CD14-positive monocyte (primary cell): ENCODE results near the gene THSD4. TPM values are rescaled to one million over a fixed set of nuclear protein-coding genes. Genes with fewer than 3 reads are reported as not detected.

Source experiments
- DNase-seq, 3 donors: peaks; one replicate each; pipeline ENCODE4 v3.0.0-alpha.2; 2011 to 2022
- H2AFZ ChIP-seq: 2 replicates; pipeline ENCODE4 v1.6.0; 2012; ENCODE audit warnings: mild to moderate bottlenecking, low read depth, low read length, inconsistent platforms; ENCODE audit not compliant: insufficient read depth, poor library complexity, severe bottlenecking
- H3K27ac ChIP-seq, 2 donors: 1 replicate in 1 of 2; 2 replicates in 1 of 2; pipeline ENCODE4 v1.5.1; 2012 to 2013; ENCODE audit warnings: low read length in 2 of 2, control low read depth in 1 of 2, inconsistent platforms in 1 of 2, low read depth in 1 of 2, mild to moderate bottlenecking in 1 of 2
- H3K27me3 ChIP-seq, 2 donors: one replicate each; pipeline versions ENCODE4 v1.6.0 to v1.6.1; 2011 to 2013; ENCODE audit warnings: low read length in 2 of 2; ENCODE audit not compliant: control insufficient read depth in 2 of 2, insufficient read depth in 2 of 2
- H3K36me3 ChIP-seq, 2 donors: replicated peaks in 1 of 2; 1 replicate in 1 of 2; 2 replicates in 1 of 2; pipeline versions ENCODE4 v1.5.1 to v1.6.1; 2012 to 2013; ENCODE audit warnings: low read length in 2 of 2, control low read depth in 1 of 2, inconsistent platforms in 1 of 2, mild to moderate bottlenecking in 1 of 2; ENCODE audit not compliant: insufficient read depth in 2 of 2, control insufficient read depth in 1 of 2
- H3K4me1 ChIP-seq, 2 donors: 1 replicate in 1 of 2; 2 replicates in 1 of 2; pipeline versions ENCODE4 v1.5.1 to v1.6.1; 2012 to 2013; ENCODE audit warnings: low read length in 2 of 2, control low read depth in 1 of 2, inconsistent platforms in 1 of 2, mild to moderate bottlenecking in 1 of 2, moderate library complexity in 1 of 2; ENCODE audit not compliant: insufficient read depth in 2 of 2, control insufficient read depth in 1 of 2
- H3K4me2 ChIP-seq: replicated peaks from 2 replicates; pipeline ENCODE3; 2012; ENCODE audit warnings: low read length, moderate library complexity, mild to moderate bottlenecking; ENCODE audit not compliant: poor library complexity, severe bottlenecking; ENCODE audit errors: extremely low read depth
- H3K4me3 ChIP-seq, 3 experiments: fragments of 200-600 bp in 1 of 3; sonication (generic) in 1 of 3; replicated peaks in 1 of 3; 1 replicate in 2 of 3; 2 replicates in 1 of 3; pipeline ENCODE4 v1.5.1; 2011 to 2013; ENCODE audit warnings: low read length in 3 of 3, mild to moderate bottlenecking in 3 of 3, control low read depth in 2 of 3, low read depth in 2 of 3, inconsistent platforms in 1 of 3, moderate library complexity in 1 of 3
- H3K79me2 ChIP-seq: 2 replicates; pipeline ENCODE4 v1.6.0; 2012; ENCODE audit warnings: mild to moderate bottlenecking, control low read depth, inconsistent platforms, low read length, moderate library complexity; ENCODE audit not compliant: insufficient read depth
- H3K9ac ChIP-seq: 2 replicates; pipeline ENCODE4 v1.6.0; 2017; ENCODE audit warnings: low read length, mild to moderate bottlenecking; ENCODE audit not compliant: insufficient read depth, poor library complexity, severe bottlenecking
- H3K9me3 ChIP-seq, 2 donors: replicated peaks in 1 of 2; 1 replicate in 1 of 2; 2 replicates in 1 of 2; pipeline versions ENCODE4 v1.5.1 to v1.6.1; 2012 to 2013; ENCODE audit warnings: low read length in 2 of 2, control low read depth in 1 of 2; ENCODE audit not compliant: control insufficient read depth in 1 of 2, insufficient read depth in 1 of 2
- H4K20me1 ChIP-seq: 2 replicates; pipeline ENCODE4 v1.6.0; 2012; ENCODE audit warnings: mild to moderate bottlenecking, low read length, control low read depth, moderate library complexity; ENCODE audit not compliant: insufficient read depth
- H3K27ac Mint-ChIP-seq, 7 donors: one replicate each; pipeline ENCODE4 v1.8.0; 2020; ENCODE audit warnings: mild to moderate bottlenecking in 7 of 7, mixed read lengths in 7 of 7, moderate library complexity in 6 of 7, inconsistent platforms in 2 of 7
- H3K27me3 Mint-ChIP-seq, 3 donors: one replicate each; pipeline ENCODE4 v1.8.0; 2021 to 2022; ENCODE audit warnings: low read depth in 3 of 3, mild to moderate bottlenecking in 3 of 3, mixed read lengths in 3 of 3, moderate library complexity in 3 of 3, inconsistent platforms in 1 of 3
- H3K36me3 Mint-ChIP-seq, 2 donors: one replicate each; pipeline ENCODE4 v1.8.0; 2020; ENCODE audit warnings: mixed read lengths in 2 of 2, inconsistent platforms in 1 of 2, mild to moderate bottlenecking in 1 of 2
- H3K4me1 Mint-ChIP-seq: one replicate; pipeline ENCODE4 v1.8.0; 2020; ENCODE audit warnings: mild to moderate bottlenecking, mixed read lengths
- H3K4me3 Mint-ChIP-seq, 2 donors: one replicate each; pipeline ENCODE4 v1.8.0; 2020; ENCODE audit warnings: mild to moderate bottlenecking in 2 of 2, mixed read lengths in 2 of 2, moderate library complexity in 1 of 2
- H3K9me3 Mint-ChIP-seq, 7 donors: one replicate each; pipeline ENCODE4 v1.8.0; 2020 to 2022; ENCODE audit warnings: mixed read lengths in 7 of 7, mild to moderate bottlenecking in 6 of 7, moderate library complexity in 6 of 7, inconsistent platforms in 2 of 7
- CTCF ChIP-seq: fragments of 200-600 bp; IDR thresholded peaks from one replicate; pipeline ENCODE4 v1.8.0; 2022; ENCODE audit warnings: antibody characterized with exemption, mild to moderate bottlenecking
- WGBS: methylation state at CpG from one replicate; pipeline ENCODE4 v1.1.5; 2013; ENCODE audit warnings: missing lambda C conversion rate; ENCODE audit not compliant: insufficient coverage; 5-methylcytosine and 5-hydroxymethylcytosine counted together
- intact Hi-C, 2 donors: fragments of 100-400 bp; cut with micrococcal nuclease; formaldehyde crosslinking; loops; one replicate each; pipeline versions ENCODE4 v1.15.0 to v1.15.1; 2023
- polyA plus RNA-seq, 3 donors: library from polyadenylated mRNA; depleted of rRNA in 1 of 3; unstranded in 2 of 3; stranded (reverse) in 1 of 3; fragments of 300-500 nt in 2 of 3; fragments of >200 nt in 1 of 3; fragmentation: Illumina TruSeq in 2 of 3; gene quantifications; 1 replicate in 2 of 3; 2 replicates in 1 of 3; pipeline ENCODE4 v1.2.3, GENCODE V29; 2012 to 2021

Gene THSD4
- polyA plus RNA-seq, 3 donors = not detected

GRCh38 chr15:71146580-71146982 is 31.3 kb downstream of the THSD4 start:
- intact Hi-C loops = no loop called here
- Mint-ChIP-seq H3K36me3 (no peaks in the 10 kb centered on the region), H3K4me1 (no peaks in the 10 kb centered on the region), H3K27ac (no peak overlapping the region), H3K27me3 (peaks cover 0 to 13% (median 8%) of the 10 kb centered on the region in 3 donors), H3K9me3 (no peaks in the 10 kb centered on the region), H3K4me3 (no peak overlapping the region)
- H3K36me3 ChIP-seq = no peaks in the 10 kb centered on the region
- H3K9ac ChIP-seq = no peak overlapping the region
- H3K4me1 ChIP-seq = no peaks in the 10 kb centered on the region
- H3K9me3 ChIP-seq = no peaks in the 10 kb centered on the region
- no peak overlapping the region for H2AFZ ChIP-seq
- H3K4me3 ChIP-seq = no peak overlapping the region
- no peak overlapping the region for H3K4me2 ChIP-seq
- no peaks in the 10 kb centered on the region for H3K79me2 ChIP-seq
- DNase-seq = no peak
- no peaks in the 10 kb centered on the region for H3K27me3 ChIP-seq
- TF ChIP-seq CTCF = no peak
- WGBS = 98% methylated on average over 4 of the region's 4 CpGs
- H3K27ac ChIP-seq = no peak overlapping the region
- no peaks in the 10 kb centered on the region for H4K20me1 ChIP-seq

GRCh38 chr15:71148048-71148447 is 32.8 kb downstream of the THSD4 start:
- Mint-ChIP-seq H3K27ac (no peak overlapping the region), H3K4me3 (no peak overlapping the region), H3K9me3 (no peaks in the 10 kb centered on the region), H3K4me1 (no peaks in the 10 kb centered on the region), H3K36me3 (no peaks in the 10 kb centered on the region), H3K27me3 (peaks cover 2 to 13% (median 8%) of the 10 kb centered on the region in 3 donors)
- no peak for DNase-seq
- Histone ChIP-seq H3K4me3 (no peak overlapping the region), H2AFZ (no peak overlapping the region), H3K9ac (no peak overlapping the region), H4K20me1 (no peaks in the 10 kb centered on the region), H3K4me1 (no peaks in the 10 kb centered on the region), H3K36me3 (no peaks in the 10 kb centered on the region), H3K27me3 (no peaks in the 10 kb centered on the region), H3K4me2 (no peak overlapping the region), H3K79me2 (no peaks in the 10 kb centered on the region), H3K9me3 (no peaks in the 10 kb centered on the region), H3K27ac (no peak overlapping the region)
- no peak for TF ChIP-seq CTCF
- intact Hi-C loops = no loop called here
- 100% methylated on average over 3 of the region's 6 CpGs for WGBS
